Transverse colon (tissue), 4 donors: ENCODE data around the gene CAND2.
"Not testable (repeated sequence)": the region's sequence is repeated elsewhere in the genome, so short reads cannot be mapped to it uniquely, and the experiment has no call there.

Experiments
- CTCF ChIP-seq, 5 experiments: fragments of 200-600 bp in 3 of 5; fragments of 450-650 bp in 2 of 5; sonication (generic) in 3 of 5; IDR thresholded peaks; 1 replicate in 2 of 5; 2 replicates in 3 of 5; pipeline ENCODE4 v1.5.1; 2016 to 2017; ENCODE audit warnings: antibody characterized with exemption in 5 of 5, inconsistent platforms in 3 of 5, mild to moderate bottlenecking in 2 of 5, moderate library complexity in 1 of 5
- POLR2A ChIP-seq: fragments of 450-650 bp; IDR thresholded peaks from one replicate; pipeline ENCODE4 v1.6.1; 2016; ENCODE audit warnings: antibody characterized with exemption, mild to moderate bottlenecking, moderate library complexity
- POLR2AphosphoS5 ChIP-seq, 3 donors: sonication (generic); formaldehyde crosslinking; IDR thresholded peaks; one replicate each; pipeline ENCODE4 v1.6.1; 2016; ENCODE audit warnings: antibody characterized with exemption in 3 of 3

- TF ChIP-seq POLR2AphosphoS5 (IDR thresholded peaks at IDR 0.05); CTCF (IDR thresholded peaks at IDR 0.05); POLR2A: not testable (repeated sequence)
These were observed 8.4 kb upstream of the CAND2 start for GRCh38 chr3:12787967-12788690.
